Measurements from ENCODE around the gene CGB5. TPM values are rescaled to one million over a fixed set of nuclear protein-coding genes. Genes with fewer than 3 reads are reported as not detected.
"Not testable (repeated sequence)": the region's sequence is repeated elsewhere in the genome, so short reads cannot be mapped to it uniquely, and the experiment has no call there.

CGB5 gene
- total RNA-seq = not detected
- not detected for polyA plus RNA-seq

- not testable (repeated sequence) for DNase-seq (ENCODE audit: extremely low spot score); H3K27ac ChIP-seq (ENCODE audit: low read depth); H3K36me3 ChIP-seq (ENCODE audit: insufficient read depth); H3K4me3 ChIP-seq (ENCODE audit: low read depth, low read length); H3K4me1 ChIP-seq (ENCODE audit: insufficient read depth)
- WGBS = 64% methylated on average over 15 of the region's 15 CpGs
Measured at GRCh38 chr19:49043548-49043947, at the start of gene CGB5. Gene CGB5 (plus strand): TSS chr19:49043848. CDS start chr19:49044210, 362 bp downstream.

GRCh38 chr19:48994035-48994386, 49.6 kb upstream of the CGB5 start:
- Histone ChIP-seq H3K36me3 (ENCODE audit: insufficient read depth) (no peaks in the 10 kb centered on the region), H3K27ac (ENCODE audit: low read depth) (peak overlapping the region; percentile 68), H3K4me1 (ENCODE audit: insufficient read depth) (peaks cover 3% of the 10 kb centered on the region), H3K4me3 (ENCODE audit: low read depth, low read length) (peak overlapping the region; percentile 49)
- 1% methylated on average over 13 of the region's 13 CpGs for WGBS
- DNase-seq (ENCODE audit: extremely low spot score) = no peak

- no peaks in the 10 kb centered on the region for H3K36me3 ChIP-seq (ENCODE audit: insufficient read depth)
- WGBS = 79% methylated on average over 5 of the region's 5 CpGs
- H3K4me1 ChIP-seq (ENCODE audit: insufficient read depth) = no peaks in the 10 kb centered on the region
- no peak overlapping the region for H3K27ac ChIP-seq (ENCODE audit: low read depth)
- no peak for DNase-seq (ENCODE audit: extremely low spot score)
- H3K4me3 ChIP-seq (ENCODE audit: low read depth, low read length) = no peak overlapping the region
Measured at GRCh38 chr19:48997972-48998371, 45.7 kb upstream of the CGB5 start.

DNA sequence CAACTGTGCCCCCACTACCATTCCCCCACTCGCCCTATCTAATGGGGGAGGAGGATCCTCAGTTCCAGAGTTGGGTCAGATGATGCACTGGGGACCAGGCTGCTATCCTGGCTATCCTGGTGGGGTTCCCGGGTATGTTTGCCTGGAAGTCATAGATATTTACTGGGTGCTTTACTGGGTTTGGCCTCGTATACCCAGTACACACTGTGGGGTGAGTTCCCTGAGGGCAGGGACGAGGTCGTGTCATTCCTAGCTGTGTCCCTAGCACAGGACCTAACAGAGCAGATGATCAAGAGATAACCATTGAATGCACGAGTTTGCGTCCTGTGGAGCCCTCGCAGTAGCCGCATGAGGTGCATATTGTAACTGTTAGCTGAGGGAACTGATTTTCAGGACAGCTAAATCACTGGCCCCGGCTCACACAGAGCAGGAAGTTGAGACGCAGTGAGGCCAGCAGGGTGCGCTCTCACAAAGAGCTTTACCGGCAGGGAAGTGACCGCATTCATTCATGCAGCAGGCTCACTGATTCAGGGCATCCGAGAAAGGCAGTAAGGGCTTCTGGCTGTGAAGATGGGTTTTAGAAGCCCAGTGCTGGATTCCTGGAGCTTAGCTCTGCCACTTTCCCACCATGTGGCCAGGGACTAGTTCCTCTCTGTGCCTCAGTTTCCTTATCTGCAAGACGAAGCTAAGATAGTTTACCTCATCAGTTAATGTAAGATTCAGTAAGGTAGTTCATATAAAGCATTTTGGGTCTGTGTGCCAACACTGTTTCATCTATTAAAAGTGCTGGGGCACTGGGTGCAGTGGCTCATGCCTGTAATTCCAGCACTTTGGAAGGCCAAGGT, 43.9 kb upstream of the CGB5 start:
- no peak overlapping the region for H3K27ac ChIP-seq (ENCODE audit: low read depth)
- no peak for DNase-seq (ENCODE audit: extremely low spot score)
- WGBS = 58% methylated on average over 16 of the region's 16 CpGs
- H3K4me1 ChIP-seq (ENCODE audit: insufficient read depth) = no peaks in the 10 kb centered on the region
- H3K4me3 ChIP-seq (ENCODE audit: low read depth, low read length) = no peak overlapping the region
- H3K36me3 ChIP-seq (ENCODE audit: insufficient read depth) = no peaks in the 10 kb centered on the region

DNA sequence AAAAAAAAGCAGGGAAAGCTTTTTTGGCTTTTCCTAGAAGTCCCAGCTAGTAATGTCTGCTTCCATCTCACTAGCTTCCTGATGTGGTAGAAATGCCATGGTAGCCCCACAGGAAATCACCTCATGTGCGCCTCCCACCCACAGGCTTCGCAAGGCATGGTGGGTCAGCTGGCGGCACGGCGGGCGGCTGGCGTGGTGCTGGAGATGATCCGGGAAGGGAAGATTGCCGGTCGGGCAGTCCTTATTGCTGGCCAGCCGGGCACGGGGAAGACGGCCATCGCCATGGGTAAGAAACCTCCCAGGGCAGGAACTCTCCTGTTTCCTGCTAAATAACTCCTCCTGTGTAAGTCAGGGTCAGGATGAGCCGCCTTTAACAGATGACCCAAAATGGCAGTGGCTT, 39.5 kb upstream of the CGB5 start:
- WGBS = 98% methylated on average over 15 of the region's 15 CpGs
- DNase-seq (ENCODE audit: extremely low spot score) = no peak
- Histone ChIP-seq H3K36me3 (ENCODE audit: insufficient read depth) (peaks cover 2% of the 10 kb centered on the region), H3K27ac (ENCODE audit: low read depth) (no peak overlapping the region), H3K4me1 (ENCODE audit: insufficient read depth) (no peaks in the 10 kb centered on the region), H3K4me3 (ENCODE audit: low read depth, low read length) (no peak overlapping the region)

GRCh38 chr19:49004964-49005614, 38.6 kb upstream of the CGB5 start:
- Histone ChIP-seq H3K27ac (ENCODE audit: low read depth) (no peak overlapping the region), H3K36me3 (ENCODE audit: insufficient read depth) (peaks cover 2% of the 10 kb centered on the region), H3K4me1 (ENCODE audit: insufficient read depth) (no peaks in the 10 kb centered on the region), H3K4me3 (ENCODE audit: low read depth, low read length) (no peak overlapping the region)
- no peak for DNase-seq (ENCODE audit: extremely low spot score)
- WGBS = 94% methylated on average over 7 of the region's 7 CpGs

DNA sequence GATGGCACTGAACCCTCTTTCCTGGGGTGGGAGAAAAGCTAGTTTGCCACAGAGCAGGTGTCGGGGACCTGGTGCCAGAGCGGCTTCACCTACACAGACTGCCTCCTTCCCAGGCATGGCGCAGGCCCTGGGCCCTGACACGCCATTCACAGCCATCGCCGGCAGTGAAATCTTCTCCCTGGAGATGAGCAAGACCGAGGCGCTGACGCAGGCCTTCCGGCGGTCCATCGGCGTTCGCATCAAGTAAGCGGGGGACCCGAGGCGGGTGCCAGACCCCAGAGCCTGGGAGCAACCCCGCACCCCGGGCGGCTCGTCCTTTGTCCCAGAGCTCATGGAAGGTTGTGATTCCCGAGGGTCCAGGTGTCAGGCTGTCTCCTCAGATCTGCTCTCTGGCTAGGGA, 36.7 kb upstream of the CGB5 start:
- no peak for DNase-seq (ENCODE audit: extremely low spot score)
- Histone ChIP-seq H3K4me3 (ENCODE audit: low read depth, low read length) (no peak overlapping the region), H3K27ac (ENCODE audit: low read depth) (no peak overlapping the region), H3K36me3 (ENCODE audit: insufficient read depth) (peaks cover 2% of the 10 kb centered on the region), H3K4me1 (ENCODE audit: insufficient read depth) (no peaks in the 10 kb centered on the region)
- WGBS = 97% methylated on average over 22 of the region's 22 CpGs

- H3K36me3 ChIP-seq (ENCODE audit: insufficient read depth) = peaks cover 2% of the 10 kb centered on the region
- WGBS = 96% methylated on average over 18 of the region's 18 CpGs
- DNase-seq (ENCODE audit: extremely low spot score) = no peak
- no peak overlapping the region for H3K4me3 ChIP-seq (ENCODE audit: low read depth, low read length)
- H3K27ac ChIP-seq (ENCODE audit: low read depth) = no peak overlapping the region
- H3K4me1 ChIP-seq (ENCODE audit: insufficient read depth) = no peaks in the 10 kb centered on the region
Measured at GRCh38 chr19:49009828-49010227, 33.8 kb upstream of the CGB5 start.

DNA sequence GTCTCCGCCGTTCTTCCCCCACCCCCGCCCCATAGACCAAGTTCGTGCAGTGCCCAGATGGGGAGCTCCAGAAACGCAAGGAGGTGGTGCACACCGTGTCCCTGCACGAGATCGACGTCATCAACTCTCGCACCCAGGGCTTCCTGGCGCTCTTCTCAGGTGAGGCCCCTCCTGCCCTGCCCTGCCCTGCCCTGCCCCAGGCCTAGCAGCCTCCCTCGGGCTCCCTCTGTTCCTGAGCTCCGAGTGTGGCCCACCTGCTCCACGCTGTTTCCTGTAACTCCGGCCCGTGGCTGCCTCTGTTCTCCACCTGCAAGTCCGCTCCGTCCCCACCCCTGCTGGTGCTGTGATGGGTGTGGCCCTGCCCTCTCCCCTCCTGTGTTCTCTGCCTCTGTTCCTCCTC, 33.2 kb upstream of the CGB5 start:
- no peak overlapping the region for H3K4me3 ChIP-seq (ENCODE audit: low read depth, low read length)
- no peaks in the 10 kb centered on the region for H3K36me3 ChIP-seq (ENCODE audit: insufficient read depth)
- 91% methylated on average over 18 of the region's 18 CpGs for WGBS
- no peaks in the 10 kb centered on the region for H3K4me1 ChIP-seq (ENCODE audit: insufficient read depth)
- no peak overlapping the region for H3K27ac ChIP-seq (ENCODE audit: low read depth)
- DNase-seq (ENCODE audit: extremely low spot score) = no peak

DNA sequence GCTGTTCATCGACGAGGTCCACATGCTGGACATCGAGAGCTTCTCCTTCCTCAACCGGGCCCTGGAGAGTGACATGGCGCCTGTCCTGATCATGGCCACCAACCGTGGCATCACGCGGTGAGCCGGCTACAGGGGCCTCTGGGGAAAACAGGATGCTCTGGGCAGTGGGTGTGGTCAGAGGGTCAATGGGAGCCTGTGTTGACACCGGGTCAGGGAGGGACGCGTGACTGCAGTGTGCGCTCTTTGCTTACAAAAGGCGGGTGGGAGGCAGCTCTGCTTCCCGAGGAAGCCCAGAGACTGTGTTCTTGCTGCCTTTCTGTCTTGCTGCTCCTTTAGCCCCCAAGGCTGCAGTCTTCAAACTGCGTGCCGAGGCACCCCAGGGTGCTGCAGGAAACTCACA, 32.5 kb upstream of the CGB5 start:
- H3K27ac ChIP-seq (ENCODE audit: low read depth) = no peak overlapping the region
- H3K4me3 ChIP-seq (ENCODE audit: low read depth, low read length) = no peak overlapping the region
- no peak for DNase-seq (ENCODE audit: extremely low spot score)
- WGBS = 90% methylated on average over 17 of the region's 17 CpGs
- peaks cover 2% of the 10 kb centered on the region for H3K36me3 ChIP-seq (ENCODE audit: insufficient read depth)
- no peaks in the 10 kb centered on the region for H3K4me1 ChIP-seq (ENCODE audit: insufficient read depth)

- Histone ChIP-seq H3K4me1 (ENCODE audit: insufficient read depth) (no peaks in the 10 kb centered on the region), H3K4me3 (ENCODE audit: low read depth, low read length) (no peak overlapping the region), H3K27ac (ENCODE audit: low read depth) (no peak overlapping the region), H3K36me3 (ENCODE audit: insufficient read depth) (peaks cover 2% of the 10 kb centered on the region)
- DNase-seq (ENCODE audit: extremely low spot score) = no peak
- 92% methylated on average over 32 of the region's 32 CpGs for WGBS
Measured at GRCh38 chr19:49014123-49014869, 29.4 kb upstream of the CGB5 start.

GRCh38 chr19:49014870-49015255, 28.8 kb upstream of the CGB5 start:
- WGBS = 94% methylated on average over 18 of the region's 18 CpGs
- Histone ChIP-seq H3K27ac (ENCODE audit: low read depth) (no peak overlapping the region), H3K4me1 (ENCODE audit: insufficient read depth) (no peaks in the 10 kb centered on the region), H3K4me3 (ENCODE audit: low read depth, low read length) (no peak overlapping the region), H3K36me3 (ENCODE audit: insufficient read depth) (peaks cover 2% of the 10 kb centered on the region)
- no peak for DNase-seq (ENCODE audit: extremely low spot score)

DNA sequence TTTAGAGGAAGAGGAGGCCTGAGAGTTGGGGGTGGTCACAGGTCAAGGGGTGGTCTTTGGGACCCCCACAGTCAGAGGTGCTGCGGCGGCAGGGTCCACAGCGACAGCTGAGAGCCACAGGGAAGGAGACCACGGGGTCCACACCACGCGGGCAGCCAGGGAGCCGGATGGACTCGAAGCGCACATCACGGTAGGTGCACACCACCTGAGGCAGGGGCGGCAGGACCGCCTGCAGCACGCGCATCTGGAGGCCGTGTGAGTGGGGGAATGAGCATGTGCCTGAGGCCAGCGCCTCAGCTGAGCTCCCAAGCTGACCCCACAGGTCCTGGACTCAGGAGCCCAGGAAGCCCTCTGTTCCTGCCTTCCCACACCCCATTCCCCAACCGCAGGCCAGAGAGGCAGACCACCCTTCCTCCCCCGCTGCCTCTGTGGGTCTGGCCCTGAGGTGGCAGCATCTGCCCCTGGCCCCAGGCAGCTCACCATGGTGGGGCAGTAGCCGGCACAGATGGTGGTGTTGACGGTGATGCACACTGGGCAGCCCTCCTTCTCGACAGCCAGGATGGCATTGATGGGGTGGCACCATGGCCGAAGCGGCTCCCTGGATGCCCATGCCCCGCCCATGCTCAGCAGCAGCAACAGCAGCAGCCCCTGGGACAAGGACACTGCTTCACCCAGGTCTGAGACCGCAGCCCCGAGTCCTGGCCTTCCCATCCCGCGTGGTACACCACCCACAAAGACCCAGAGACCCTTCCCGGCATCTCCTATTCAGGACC, 27.4 kb upstream of the CGB5 start:
- no peaks in the 10 kb centered on the region for H3K4me1 ChIP-seq (ENCODE audit: insufficient read depth)
- no peak overlapping the region for H3K4me3 ChIP-seq (ENCODE audit: low read depth, low read length)
- peaks cover 2% of the 10 kb centered on the region for H3K36me3 ChIP-seq (ENCODE audit: insufficient read depth)
- 95% methylated on average over 28 of the region's 29 CpGs for WGBS
- no peak for DNase-seq (ENCODE audit: extremely low spot score)
- no peak overlapping the region for H3K27ac ChIP-seq (ENCODE audit: low read depth)
